ENCODE data around the gene S100A13. TPM values are rescaled to one million over a fixed set of nuclear protein-coding genes. Genes with fewer than 3 reads are reported as not detected.

Gene S100A13
- total and polyA plus RNA-seq, 10 of the 15 experiments (the other 5 are each of a cell fraction or from before 2014, with no cell fraction given), result 5.7 to 30.9 (median 9.1) TPM

DNA sequence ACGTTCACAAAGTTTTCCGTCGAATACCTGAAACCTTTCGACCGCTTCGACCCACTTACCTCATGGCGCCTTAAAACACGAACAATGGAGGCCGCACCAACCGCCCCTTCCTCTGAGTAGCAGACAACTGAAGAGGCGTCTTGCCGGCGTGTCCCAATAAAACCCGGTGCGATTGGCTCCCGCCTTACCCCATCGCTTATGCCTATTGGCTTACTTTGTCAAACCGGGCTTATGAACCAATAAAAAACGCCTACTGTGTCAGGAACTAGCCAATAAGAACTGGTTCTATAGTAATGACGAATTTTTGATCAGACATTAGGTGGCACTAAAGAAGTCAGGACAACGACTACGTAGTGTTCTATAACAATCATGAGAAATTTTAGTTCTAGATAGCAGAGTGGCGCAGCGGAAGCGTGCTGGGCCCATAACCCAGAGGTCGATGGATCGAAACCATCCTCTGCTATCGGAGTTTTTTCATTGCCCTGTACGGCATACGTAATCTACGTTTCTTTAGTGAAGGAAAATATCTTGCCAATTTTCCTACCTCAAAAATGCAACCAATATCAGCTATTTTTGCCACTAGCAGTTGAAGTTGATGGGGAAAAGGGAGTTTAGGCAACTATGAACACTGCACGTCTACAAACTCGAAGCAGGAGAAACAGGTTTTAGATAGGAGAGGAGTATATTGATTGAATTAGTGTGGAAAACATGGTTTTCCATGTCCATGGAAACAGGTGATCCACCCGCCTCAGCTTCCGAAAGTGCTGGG lies 43.7 kb upstream of the S100A13 start, which contains the start of gene ILF2 (continued):
- TF ChIP-seq, protein P1, sequence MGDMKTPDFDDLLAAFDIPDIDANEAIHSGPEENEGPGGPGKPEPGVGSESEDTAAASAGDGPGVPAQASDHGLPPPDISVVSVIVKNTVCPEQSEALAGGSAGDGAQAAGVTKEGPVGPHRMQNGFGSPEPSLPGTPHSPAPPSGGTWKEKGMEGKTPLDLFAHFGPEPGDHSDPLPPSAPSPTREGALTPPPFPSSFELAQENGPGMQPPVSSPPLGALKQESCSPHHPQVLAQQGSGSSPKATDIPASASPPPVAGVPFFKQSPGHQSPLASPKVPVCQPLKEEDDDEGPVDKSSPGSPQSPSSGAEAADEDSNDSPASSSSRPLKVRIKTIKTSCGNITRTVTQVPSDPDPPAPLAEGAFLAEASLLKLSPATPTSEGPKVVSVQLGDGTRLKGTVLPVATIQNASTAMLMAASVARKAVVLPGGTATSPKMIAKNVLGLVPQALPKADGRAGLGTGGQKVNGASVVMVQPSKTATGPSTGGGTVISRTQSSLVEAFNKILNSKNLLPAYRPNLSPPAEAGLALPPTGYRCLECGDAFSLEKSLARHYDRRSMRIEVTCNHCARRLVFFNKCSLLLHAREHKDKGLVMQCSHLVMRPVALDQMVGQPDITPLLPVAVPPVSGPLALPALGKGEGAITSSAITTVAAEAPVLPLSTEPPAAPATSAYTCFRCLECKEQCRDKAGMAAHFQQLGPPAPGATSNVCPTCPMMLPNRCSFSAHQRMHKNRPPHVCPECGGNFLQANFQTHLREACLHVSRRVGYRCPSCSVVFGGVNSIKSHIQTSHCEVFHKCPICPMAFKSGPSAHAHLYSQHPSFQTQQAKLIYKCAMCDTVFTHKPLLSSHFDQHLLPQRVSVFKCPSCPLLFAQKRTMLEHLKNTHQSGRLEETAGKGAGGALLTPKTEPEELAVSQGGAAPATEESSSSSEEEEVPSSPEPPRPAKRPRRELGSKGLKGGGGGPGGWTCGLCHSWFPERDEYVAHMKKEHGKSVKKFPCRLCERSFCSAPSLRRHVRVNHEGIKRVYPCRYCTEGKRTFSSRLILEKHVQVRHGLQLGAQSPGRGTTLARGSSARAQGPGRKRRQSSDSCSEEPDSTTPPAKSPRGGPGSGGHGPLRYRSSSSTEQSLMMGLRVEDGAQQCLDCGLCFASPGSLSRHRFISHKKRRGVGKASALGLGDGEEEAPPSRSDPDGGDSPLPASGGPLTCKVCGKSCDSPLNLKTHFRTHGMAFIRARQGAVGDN (IDR thresholded peaks at IDR 0.05), result 0 out of 2 replicates have a peak, but pooled peaks have one; percentile 26
- TF ChIP-seq POLR2AphosphoS5 (IDR thresholded peaks at IDR 0.05; ENCODE audit: low read length) (peak; percentile 95), EED (IDR thresholded peaks at IDR 0.05; ENCODE audit: low read depth) (peak; percentile 48; the same call in 1 of the 2 replicates), STAT3 (IDR thresholded peaks at IDR 0.05; ENCODE audit: low read depth, low read length) (no peak), NRF1 (conservative IDR thresholded peaks at IDR 0.05; ENCODE audit: low read depth, low read length) (no peak)

DNA sequence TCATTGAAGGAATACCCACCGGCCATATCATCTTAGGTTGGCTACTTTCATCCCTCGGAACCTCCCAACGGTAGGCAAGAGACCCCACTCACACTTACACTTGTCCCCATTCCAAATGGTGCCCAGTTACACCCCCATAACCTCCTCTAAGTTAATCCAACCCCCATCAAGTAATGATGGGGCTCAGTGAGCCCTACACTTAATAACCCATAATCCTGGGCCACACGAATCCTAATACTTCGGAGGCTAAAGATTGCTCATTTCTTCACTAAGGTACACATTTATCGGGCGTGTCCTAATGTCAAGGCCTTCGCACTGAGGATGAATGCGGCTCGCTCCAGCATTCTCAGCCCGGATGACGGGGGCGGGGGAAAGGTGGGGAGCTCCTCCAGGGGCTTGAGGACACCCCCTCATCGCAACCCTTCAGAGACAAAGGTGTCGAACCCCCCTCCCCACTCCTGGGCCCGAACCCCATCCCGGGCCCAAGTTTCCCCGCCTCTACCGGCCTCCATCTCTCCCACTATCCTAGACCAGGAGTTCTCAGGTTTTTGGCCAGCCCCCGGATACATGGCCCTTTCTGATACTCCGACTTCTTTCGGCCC lies 43.1 kb upstream of the S100A13 start:
- no peaks in the 10 kb centered on the region for H3K27me3 ChIP-seq (replicated peaks in 1 of 2; ENCODE audit: control insufficient read depth in 2 of 2, insufficient read depth in 2 of 2, low read length in 1 of 2)
- BruUV-seq (replicated peaks), result TSS peak; percentile 89
- POLR2A ChIA-PET, result interaction anchor here (0.5 to 0.9 kb wide), 2 partner anchors 10 to 294 kb away, joined by 3 to 5 read pairs; no protein-coding TSS in a partner anchor
- H3K4me2 ChIP-seq (ENCODE audit: control insufficient read depth, insufficient read depth), result peak overlapping the region; percentile 85
- H2AFZ ChIP-seq (ENCODE audit: control insufficient read depth, low read depth, low read length), result peak overlapping the region; percentile 40; the same call in 1 of the 2 replicates
- TF ChIP-seq BHLHE40 (IDR thresholded peaks at IDR 0.05; ENCODE audit: borderline replicate concordance in 1 of 2, low read depth in 2 of 2, low read length in 1 of 2) (no peak), CHD1 (IDR thresholded peaks at IDR 0.05; ENCODE audit: low read depth, low read length) (peak; percentile 74; the same call in 1 of the 2 replicates), SMAD5 (IDR thresholded peaks at IDR 0.05; ENCODE audit: low read depth) (no peak), ATF7 (IDR thresholded peaks at IDR 0.05; ENCODE audit: low read depth) (no peak)
- TF ChIP-seq, protein P2, sequence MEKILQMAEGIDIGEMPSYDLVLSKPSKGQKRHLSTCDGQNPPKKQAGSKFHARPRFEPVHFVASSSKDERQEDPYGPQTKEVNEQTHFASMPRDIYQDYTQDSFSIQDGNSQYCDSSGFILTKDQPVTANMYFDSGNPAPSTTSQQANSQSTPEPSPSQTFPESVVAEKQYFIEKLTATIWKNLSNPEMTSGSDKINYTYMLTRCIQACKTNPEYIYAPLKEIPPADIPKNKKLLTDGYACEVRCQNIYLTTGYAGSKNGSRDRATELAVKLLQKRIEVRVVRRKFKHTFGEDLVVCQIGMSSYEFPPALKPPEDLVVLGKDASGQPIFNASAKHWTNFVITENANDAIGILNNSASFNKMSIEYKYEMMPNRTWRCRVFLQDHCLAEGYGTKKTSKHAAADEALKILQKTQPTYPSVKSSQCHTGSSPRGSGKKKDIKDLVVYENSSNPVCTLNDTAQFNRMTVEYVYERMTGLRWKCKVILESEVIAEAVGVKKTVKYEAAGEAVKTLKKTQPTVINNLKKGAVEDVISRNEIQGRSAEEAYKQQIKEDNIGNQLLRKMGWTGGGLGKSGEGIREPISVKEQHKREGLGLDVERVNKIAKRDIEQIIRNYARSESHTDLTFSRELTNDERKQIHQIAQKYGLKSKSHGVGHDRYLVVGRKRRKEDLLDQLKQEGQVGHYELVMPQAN (conservative IDR thresholded peaks at IDR 0.05), result peak; percentile 80; the same call in 1 of the 2 replicates
- H4K20me1 ChIP-seq (ENCODE audit: control insufficient read depth, insufficient read depth), result no peaks in the 10 kb centered on the region
- WGBS (ENCODE audit: insufficient coverage, insufficient replicate concordance, low lambda C conversion rate, missing lambda C conversion rate), result 1% methylated on average over 20 of the region's 22 CpGs
- RAD21 ChIA-PET (ENCODE audit: unreplicated experiment), result no interaction called here
- H3K27ac ChIP-seq (ENCODE audit: control insufficient read depth, insufficient read depth), result peak overlapping the region; percentile 85
- peaks cover 24% of the 10 kb centered on the region for H3K79me2 ChIP-seq (ENCODE audit: control insufficient read depth, insufficient read depth, low read length)
- H3K9me3 ChIP-seq (replicated peaks; ENCODE audit: control insufficient read depth, insufficient read depth, low read length), result no peaks in the 10 kb centered on the region
- DNase-seq (ENCODE audit: low read depth, low spot score) (no peak), ATAC-seq (no peak; the same call in 2 of the 3 replicates), FAIRE-seq (peak; percentile 52)
- peak overlapping the region; percentile 99 for H3K4me3 ChIP-seq
- H3K36me3 ChIP-seq (ENCODE audit: control insufficient read depth in 2 of 2, insufficient read depth in 2 of 2, low read length in 1 of 2), result peaks cover 7 to 30% of the 10 kb centered on the region in 2 experiments
- SMC1A ChIA-PET (ENCODE audit: uncharacterized antibody, unreplicated experiment), result interaction anchor here (0.7 to 1.6 kb wide), 3 partner anchors 12 to 316 kb away, joined by 3 to 4 read pairs (median 3); partner anchors contain the start of genes RAB13 and SNAPIN
- in situ Hi-C loops (cut with MboI), result no loop called here
- H3K4me1 ChIP-seq (ENCODE audit: control insufficient read depth, insufficient read depth, low read length), result peaks cover 4% of the 10 kb centered on the region; the same call in 1 of the 2 replicates
- H3K9ac ChIP-seq (ENCODE audit: control insufficient read depth, insufficient read depth, low read length), result peak overlapping the region; percentile 94
- CTCF ChIA-PET, result interaction anchor here (1.5 to 7.5 kb wide), 3 partner anchors 99 to 307 kb away, joined by 3 to 43 read pairs (median 6); partner anchors contain the start of gene JTB
- intact Hi-C loops (cut with micrococcal nuclease; ENCODE audit: unreplicated experiment), result loop anchor here (2.0 to 5.0 kb wide), 4 partner anchors 36 to 316 kb away; partner anchors contain the start of genes CHTOP and RAB13
